Measurements from ENCODE around the gene CDV3. TPM values are rescaled to one million over a fixed set of nuclear protein-coding genes. Genes with fewer than 3 reads are reported as not detected.
"Not testable (repeated sequence)": the region's sequence is repeated elsewhere in the genome, so short reads cannot be mapped to it uniquely, and the experiment has no call there.

CDV3 gene, protein sequence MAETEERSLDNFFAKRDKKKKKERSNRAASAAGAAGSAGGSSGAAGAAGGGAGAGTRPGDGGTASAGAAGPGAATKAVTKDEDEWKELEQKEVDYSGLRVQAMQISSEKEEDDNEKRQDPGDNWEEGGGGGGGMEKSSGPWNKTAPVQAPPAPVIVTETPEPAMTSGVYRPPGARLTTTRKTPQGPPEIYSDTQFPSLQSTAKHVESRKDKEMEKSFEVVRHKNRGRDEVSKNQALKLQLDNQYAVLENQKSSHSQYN
- 150 TPM for polyA plus RNA-seq (2013, experiment 1 of 2)
- polyA plus RNA-seq (2013, experiment 2 of 2) = 147 TPM

- WGBS, 2 donors (ENCODE audit: extremely low coverage in 2 of 2, insufficient read length in 2 of 2, insufficient replicate concordance in 1 of 2) = no CpG with 5 or more reads among the region's 81 CpGs
- Histone ChIP-seq H2BK5ac (ENCODE audit: low read length) (peak within 1 kb of the TSS; percentile 96), H2BK120ac (ENCODE audit: low read depth, low read length) (peak within 1 kb of the TSS; percentile 68), H3K36me3 (replicated peaks in 1 of 2; ENCODE audit: control insufficient read depth in 2 of 2, insufficient read depth in 2 of 2, low read length in 2 of 2) (peaks cover 7 to 37% of the 10 kb centered on the region in 2 donors), H3K9me3 (replicated peaks in 1 of 2; ENCODE audit: control insufficient read depth in 2 of 2, insufficient read depth in 1 of 2, low read depth in 1 of 2, low read length in 2 of 2) (no peaks in the 10 kb centered on the region), H3K4me3 (ENCODE audit: low read length in 2 of 2) (peak within 1 kb of the TSS; percentile 62 to 98), H2AK5ac (ENCODE audit: low read depth, low read length) (peak within 1 kb of the TSS; percentile 18), H3K23ac (ENCODE audit: low read depth, low read length, poor library complexity) (peak within 1 kb of the TSS; percentile 81), H2AFZ (ENCODE audit: low read length) (peak within 1 kb of the TSS; percentile 97), H3K4me2 (ENCODE audit: insufficient read depth, low read length, poor library complexity, severe bottlenecking) (peak within 1 kb of the TSS; percentile 72), H4K91ac (ENCODE audit: low read depth, low read length, poor library complexity) (no peak within 1 kb of the TSS), H3K27me3 (ENCODE audit: control insufficient read depth in 3 of 3, insufficient read depth in 3 of 3, low read depth in 1 of 3, low read length in 3 of 3) (no peaks in the 10 kb centered on the region), H2BK15ac (ENCODE audit: low read length) (no peak within 1 kb of the TSS), H3K14ac (ENCODE audit: low read length) (no peak within 1 kb of the TSS), H4K8ac (ENCODE audit: low read depth, low read length) (no peak within 1 kb of the TSS), H3K18ac (ENCODE audit: low read length) (peak within 1 kb of the TSS; percentile 99), H2BK12ac (ENCODE audit: low read length) (no peak within 1 kb of the TSS), H3K4me1 (ENCODE audit: control insufficient read depth in 2 of 2, insufficient read depth in 1 of 2, low read depth in 1 of 2, low read length in 2 of 2) (peaks cover 4 to 13% of the 10 kb centered on the region in 2 donors), H3K79me1 (ENCODE audit: low read depth, low read length) (peaks cover 1% of the 10 kb centered on the region), H3K27ac (replicated peaks; ENCODE audit: low read length) (peak within 1 kb of the TSS; percentile 96), H3K4ac (ENCODE audit: low read length) (peak within 1 kb of the TSS; percentile 60), H3K9ac (ENCODE audit: low read depth, low read length, poor library complexity) (peak within 1 kb of the TSS; percentile 97)
- no peak for DNase-seq (ENCODE audit: low spot score)
Observed at GRCh38 chr3:133573629-133574194, at the start of gene CDV3. CDV3 (plus strand) TSS chr3:133573686; CDS start chr3:133574045, 359 bp downstream.

DNA sequence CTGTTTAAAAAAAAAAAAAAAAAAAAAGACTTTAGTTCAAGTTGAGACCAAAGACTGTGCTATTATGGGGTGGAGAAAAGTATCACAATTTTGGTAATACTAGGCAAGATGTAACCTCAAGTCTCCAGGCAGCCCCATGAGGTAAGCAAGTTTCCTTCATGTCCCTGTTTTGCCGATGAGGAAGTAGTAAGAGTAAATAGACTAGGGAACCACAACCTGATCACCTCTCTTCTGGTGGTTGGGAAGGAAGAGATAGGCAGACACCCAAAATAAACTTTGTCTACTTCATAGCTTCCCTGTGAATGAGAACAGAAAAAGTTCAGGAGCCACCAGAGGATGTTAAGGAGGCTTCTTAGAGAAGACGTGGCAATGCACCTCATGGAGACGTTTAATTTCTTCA lies 49.7 kb upstream of the CDV3 start:
- not testable (repeated sequence) for H2BK120ac ChIP-seq (ENCODE audit: low read depth, low read length); H3K36me3 ChIP-seq (replicated peaks in 1 of 2; ENCODE audit: control insufficient read depth in 2 of 2, insufficient read depth in 2 of 2, low read length in 2 of 2); H3K4me1 ChIP-seq (ENCODE audit: control insufficient read depth in 2 of 2, insufficient read depth in 1 of 2, low read depth in 1 of 2, low read length in 2 of 2); H4K91ac ChIP-seq (ENCODE audit: low read depth, low read length, poor library complexity); H2BK12ac ChIP-seq (ENCODE audit: low read length); H4K8ac ChIP-seq (ENCODE audit: low read depth, low read length); H3K4me3 ChIP-seq (ENCODE audit: low read length in 2 of 2); H3K14ac ChIP-seq (ENCODE audit: low read length); H3K4ac ChIP-seq (ENCODE audit: low read length); H3K9ac ChIP-seq (ENCODE audit: low read depth, low read length, poor library complexity); H3K27ac ChIP-seq (replicated peaks; ENCODE audit: low read length); H3K9me3 ChIP-seq (replicated peaks in 1 of 2; ENCODE audit: control insufficient read depth in 2 of 2, insufficient read depth in 1 of 2, low read depth in 1 of 2, low read length in 2 of 2); H3K23ac ChIP-seq (ENCODE audit: low read depth, low read length, poor library complexity); DNase-seq (ENCODE audit: low spot score); H2BK15ac ChIP-seq (ENCODE audit: low read length); H2AFZ ChIP-seq (ENCODE audit: low read length); H3K79me1 ChIP-seq (ENCODE audit: low read depth, low read length); H3K18ac ChIP-seq (ENCODE audit: low read length); H2AK5ac ChIP-seq (ENCODE audit: low read depth, low read length); H3K27me3 ChIP-seq (ENCODE audit: control insufficient read depth in 3 of 3, insufficient read depth in 3 of 3, low read depth in 1 of 3, low read length in 3 of 3); H2BK5ac ChIP-seq (ENCODE audit: low read length); H3K4me2 ChIP-seq (ENCODE audit: insufficient read depth, low read length, poor library complexity, severe bottlenecking)
- WGBS, 2 donors (ENCODE audit: extremely low coverage in 2 of 2, insufficient read length in 2 of 2, insufficient replicate concordance in 1 of 2) = no CpG with 5 or more reads among the region's 3 CpGs

DNA sequence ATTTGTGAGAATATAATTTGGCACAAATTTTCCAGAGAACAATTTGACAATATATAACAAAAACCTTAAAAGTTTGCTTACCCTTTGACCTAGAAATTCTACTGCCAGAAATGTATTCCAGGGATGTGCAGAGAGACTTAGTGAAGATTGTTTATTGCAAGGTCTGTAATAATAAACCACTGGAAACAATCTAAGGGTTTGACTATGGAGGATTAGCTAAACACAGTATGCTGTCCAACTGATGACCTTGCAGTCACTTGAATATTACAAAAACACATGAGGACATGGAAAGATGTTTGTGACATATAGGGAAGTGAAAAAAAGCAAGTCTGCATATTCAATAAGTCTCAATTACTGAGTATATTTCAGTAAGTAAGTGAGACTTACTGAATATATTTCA lies 48.1 kb upstream of the CDV3 start:
- Histone ChIP-seq H3K27me3 (ENCODE audit: control insufficient read depth in 3 of 3, insufficient read depth in 3 of 3, low read depth in 1 of 3, low read length in 3 of 3) (no peaks in the 10 kb centered on the region), H3K18ac (ENCODE audit: low read length) (no peak overlapping the region), H2AFZ (ENCODE audit: low read length) (no peak overlapping the region), H3K9ac (ENCODE audit: low read depth, low read length, poor library complexity) (no peak overlapping the region), H3K4ac (ENCODE audit: low read length) (no peak overlapping the region), H2BK12ac (ENCODE audit: low read length) (no peak overlapping the region), H3K4me2 (ENCODE audit: insufficient read depth, low read length, poor library complexity, severe bottlenecking) (no peak overlapping the region), H3K23ac (ENCODE audit: low read depth, low read length, poor library complexity) (no peak overlapping the region), H3K79me1 (ENCODE audit: low read depth, low read length) (no peaks in the 10 kb centered on the region), H2BK5ac (ENCODE audit: low read length) (no peak overlapping the region), H3K14ac (ENCODE audit: low read length) (no peak overlapping the region), H3K36me3 (replicated peaks in 1 of 2; ENCODE audit: control insufficient read depth in 2 of 2, insufficient read depth in 2 of 2, low read length in 2 of 2) (no peaks in the 10 kb centered on the region), H4K8ac (ENCODE audit: low read depth, low read length) (no peak overlapping the region), H2BK15ac (ENCODE audit: low read length) (no peak overlapping the region), H2BK120ac (ENCODE audit: low read depth, low read length) (no peak overlapping the region), H2AK5ac (ENCODE audit: low read depth, low read length) (no peak overlapping the region), H3K4me3 (ENCODE audit: low read length in 2 of 2) (no peak overlapping the region), H4K91ac (ENCODE audit: low read depth, low read length, poor library complexity) (no peak overlapping the region), H3K9me3 (replicated peaks in 1 of 2; ENCODE audit: control insufficient read depth in 2 of 2, insufficient read depth in 1 of 2, low read depth in 1 of 2, low read length in 2 of 2) (no peaks in the 10 kb centered on the region), H3K27ac (replicated peaks; ENCODE audit: low read length) (no peak overlapping the region), H3K4me1 (ENCODE audit: control insufficient read depth in 2 of 2, insufficient read depth in 1 of 2, low read depth in 1 of 2, low read length in 2 of 2) (no peaks in the 10 kb centered on the region)
- no peak for DNase-seq (ENCODE audit: low spot score)

GRCh38 chr3:133527081-133527715 lies 46.3 kb upstream of the CDV3 start:
- no peak overlapping the region for H3K23ac ChIP-seq (ENCODE audit: low read depth, low read length, poor library complexity)
- no peak overlapping the region for H4K91ac ChIP-seq (ENCODE audit: low read depth, low read length, poor library complexity)
- no CpG with 5 or more reads among the region's 6 CpGs for WGBS, 2 donors (ENCODE audit: extremely low coverage in 2 of 2, insufficient read length in 2 of 2, insufficient replicate concordance in 1 of 2)
- no peaks in the 10 kb centered on the region for H3K79me1 ChIP-seq (ENCODE audit: low read depth, low read length)
- H3K18ac ChIP-seq (ENCODE audit: low read length) = no peak overlapping the region
- no peak overlapping the region for H3K4me3 ChIP-seq (ENCODE audit: low read length in 2 of 2)
- no peak overlapping the region for H4K8ac ChIP-seq (ENCODE audit: low read depth, low read length)
- H2BK120ac ChIP-seq (ENCODE audit: low read depth, low read length) = no peak overlapping the region
- H3K9me3 ChIP-seq (replicated peaks in 1 of 2; ENCODE audit: control insufficient read depth in 2 of 2, insufficient read depth in 1 of 2, low read depth in 1 of 2, low read length in 2 of 2) = no peaks in the 10 kb centered on the region
- H3K27ac ChIP-seq (replicated peaks; ENCODE audit: low read length) = no peak overlapping the region
- H3K36me3 ChIP-seq (replicated peaks in 1 of 2; ENCODE audit: control insufficient read depth in 2 of 2, insufficient read depth in 2 of 2, low read length in 2 of 2) = no peaks in the 10 kb centered on the region
- no peak overlapping the region for H2BK12ac ChIP-seq (ENCODE audit: low read length)
- H2AFZ ChIP-seq (ENCODE audit: low read length) = no peak overlapping the region
- H3K14ac ChIP-seq (ENCODE audit: low read length) = no peak overlapping the region
- no peak overlapping the region for H2BK5ac ChIP-seq (ENCODE audit: low read length)
- H3K9ac ChIP-seq (ENCODE audit: low read depth, low read length, poor library complexity) = no peak overlapping the region
- no peak overlapping the region for H2AK5ac ChIP-seq (ENCODE audit: low read depth, low read length)
- no peaks in the 10 kb centered on the region for H3K4me1 ChIP-seq (ENCODE audit: control insufficient read depth in 2 of 2, insufficient read depth in 1 of 2, low read depth in 1 of 2, low read length in 2 of 2)
- H3K4me2 ChIP-seq (ENCODE audit: insufficient read depth, low read length, poor library complexity, severe bottlenecking) = no peak overlapping the region
- no peak overlapping the region for H2BK15ac ChIP-seq (ENCODE audit: low read length)
- no peaks in the 10 kb centered on the region for H3K27me3 ChIP-seq (ENCODE audit: control insufficient read depth in 3 of 3, insufficient read depth in 3 of 3, low read depth in 1 of 3, low read length in 3 of 3)
- H3K4ac ChIP-seq (ENCODE audit: low read length) = no peak overlapping the region
- no peak for DNase-seq (ENCODE audit: low spot score)
